Measurements from ENCODE around the gene ROCK1.

DNA sequence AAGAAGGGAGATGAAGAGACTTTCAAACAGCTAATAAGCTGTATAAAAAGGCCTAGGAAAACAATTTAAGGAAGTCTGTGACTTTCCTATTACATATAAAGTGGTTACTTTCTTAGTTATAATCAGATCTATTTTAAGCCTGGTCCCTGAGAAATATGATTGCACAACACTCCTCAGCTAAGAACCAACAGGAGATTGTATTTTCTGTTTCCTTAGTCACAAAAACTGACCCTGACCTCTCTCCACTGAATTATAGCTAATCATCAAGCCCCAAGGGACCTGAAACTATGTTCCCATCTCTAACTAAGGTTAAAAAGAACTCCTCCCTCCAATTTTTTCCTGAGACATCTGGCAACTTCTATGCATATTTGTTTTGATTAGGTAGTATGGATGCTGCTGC, 106.9 kb downstream of the ROCK1 start:
- TF ChIP-seq TCF12 (IDR thresholded peaks at IDR 0.05; ENCODE audit: low read depth, low read length) (no peak), KDM1A (IDR thresholded peaks at IDR 0.05; ENCODE audit: borderline replicate concordance, low read length) (no peak)

Data from H1 (cell line).